DMS 273 (cell line): ENCODE measurements around the gene MED27.
A peak's percentile ranks its signal among the peaks of the same experiment; 100 is the strongest.

Source experiments
- DNase-seq: peaks from one replicate; lab custom pipeline; 2025; ENCODE audit not compliant: unreplicated experiment; lab: John Stamatoyannopoulos, UW

The MED27 gene

DNA sequence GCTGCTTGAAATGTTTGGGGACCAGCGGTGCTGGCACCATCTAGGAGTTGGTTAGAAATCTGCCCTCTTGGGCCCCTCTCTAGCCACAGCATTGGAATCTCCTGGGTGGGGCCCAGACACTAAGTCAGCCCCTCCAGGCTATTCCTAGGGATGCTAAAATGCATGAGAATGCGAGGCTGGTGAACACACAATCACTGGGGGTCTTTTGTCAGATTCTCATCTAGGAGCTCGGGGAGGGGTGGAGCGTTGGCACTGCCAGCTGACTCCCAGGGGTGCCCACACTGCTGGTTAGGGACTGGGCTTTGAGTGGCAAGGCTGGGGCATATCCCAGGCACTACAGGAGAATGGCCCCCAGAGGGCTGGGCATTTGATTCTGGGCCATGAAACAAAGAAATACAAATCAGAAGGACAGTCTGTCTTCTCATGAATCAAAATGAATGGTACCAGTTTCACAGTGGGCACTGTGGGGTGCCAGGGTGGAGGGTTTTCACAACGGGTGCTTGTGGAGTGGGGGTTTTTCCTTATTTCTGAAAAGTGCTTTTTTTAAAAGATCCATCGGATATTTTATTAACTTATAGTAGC lies 212.0 kb downstream of the MED27 start:
- no peak for DNase-seq

DNA sequence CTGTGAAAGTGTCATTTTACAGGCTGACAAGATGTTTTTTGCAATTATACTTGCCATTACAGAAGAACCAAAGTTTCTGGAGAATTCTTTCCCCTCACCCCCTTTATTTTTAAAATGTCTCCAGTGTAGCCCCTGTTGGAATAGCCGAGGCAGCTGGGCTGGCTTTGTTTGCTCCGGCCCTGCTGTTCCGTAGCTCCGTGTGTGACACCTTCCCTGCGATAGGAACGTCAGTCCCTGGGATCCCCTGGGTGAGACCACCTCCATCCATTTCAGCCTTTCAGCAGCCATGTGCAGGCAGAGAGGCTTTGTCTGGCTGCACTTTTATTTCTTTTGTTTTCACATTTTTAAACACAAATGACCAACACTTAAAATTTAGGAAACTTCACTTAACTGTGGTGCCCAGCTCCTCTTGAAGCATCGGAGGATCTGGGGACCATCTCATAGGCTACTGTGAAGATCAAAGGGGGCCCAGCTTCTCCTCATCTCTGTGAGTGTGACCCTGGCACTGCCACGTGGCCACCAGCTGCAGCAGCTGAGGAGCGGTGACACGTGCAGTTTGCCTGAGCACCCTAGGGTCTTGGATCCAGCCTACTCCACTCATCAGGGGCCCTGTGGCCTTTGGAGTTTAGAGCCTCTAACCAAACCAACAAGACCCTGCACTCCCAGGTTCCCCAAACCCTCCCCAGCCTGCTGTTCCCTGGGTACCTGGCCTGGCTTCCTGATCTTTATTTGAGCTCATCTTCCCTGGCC lies 214.0 kb downstream of the MED27 start:
- DNase-seq: no peak

DNA sequence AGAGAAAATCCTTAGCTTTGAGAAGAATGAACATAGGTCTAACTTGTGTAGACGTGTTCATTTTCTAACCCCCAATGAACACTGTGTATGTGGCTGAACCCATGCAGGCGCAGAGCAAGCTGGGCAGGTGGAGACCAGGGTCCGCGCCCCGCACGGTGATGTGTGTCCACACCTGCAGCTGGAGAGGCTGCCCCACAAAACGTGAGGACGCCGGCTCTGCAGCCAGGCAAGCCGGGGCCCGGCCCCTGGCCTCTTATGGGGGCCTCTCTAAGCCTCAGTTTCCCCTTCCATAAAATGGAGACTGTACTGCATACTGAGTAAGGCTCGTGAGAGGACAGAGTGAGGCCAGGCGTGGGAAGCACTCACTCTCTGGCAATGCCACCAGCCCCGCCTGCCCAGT lies 215.1 kb downstream of the MED27 start:
- DNase-seq: no peak

DNA sequence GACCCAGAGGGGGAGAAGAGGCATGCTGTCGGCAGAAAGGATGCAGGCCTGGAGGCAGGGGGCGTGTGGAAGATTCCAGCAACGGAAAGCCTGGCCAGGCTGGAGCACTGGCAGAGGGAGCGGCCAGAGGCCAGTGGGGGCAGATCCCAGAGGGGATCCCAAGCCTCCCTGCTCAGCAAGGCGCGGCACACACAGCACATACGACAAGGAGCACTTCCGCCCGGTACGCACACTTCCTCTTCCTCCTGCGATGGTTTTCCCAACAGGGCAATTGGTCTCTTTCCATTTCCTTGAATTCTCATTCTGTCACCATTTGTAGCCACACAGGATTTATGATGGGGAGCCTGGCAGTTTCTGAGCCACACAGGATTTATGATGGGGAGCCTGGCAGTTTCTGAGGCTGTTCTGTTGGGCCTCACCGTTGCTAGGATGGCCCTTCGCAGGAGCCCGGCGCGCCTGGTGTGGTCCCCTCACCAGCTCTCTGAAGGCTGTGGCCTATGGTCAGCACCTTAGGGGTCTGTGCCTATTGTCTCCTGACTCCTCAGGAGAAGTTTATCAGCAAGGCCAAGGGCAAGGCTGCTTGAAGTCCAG lies 216.3 kb downstream of the MED27 start:
- no peak for DNase-seq

DNA sequence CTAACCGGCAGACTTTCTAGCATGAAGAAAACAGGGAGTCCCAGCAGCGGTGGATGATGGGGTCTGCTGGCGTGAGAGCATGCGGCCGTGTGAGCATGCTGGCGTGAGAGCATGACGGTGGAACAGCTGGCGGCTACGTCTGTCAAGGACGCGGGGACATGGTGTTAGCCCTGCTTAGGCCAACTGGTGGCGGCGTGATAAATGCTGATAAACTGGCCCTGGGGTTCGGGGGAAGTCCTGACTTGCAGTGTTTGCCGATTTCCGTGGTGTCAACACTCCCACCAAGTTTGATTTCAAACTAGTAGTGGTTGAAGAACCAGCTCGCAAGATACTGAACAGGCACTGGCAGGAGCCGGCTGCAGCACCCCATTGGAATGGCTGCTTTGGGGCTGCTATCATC lies 217.4 kb downstream of the MED27 start:
- no peak for DNase-seq

DNA sequence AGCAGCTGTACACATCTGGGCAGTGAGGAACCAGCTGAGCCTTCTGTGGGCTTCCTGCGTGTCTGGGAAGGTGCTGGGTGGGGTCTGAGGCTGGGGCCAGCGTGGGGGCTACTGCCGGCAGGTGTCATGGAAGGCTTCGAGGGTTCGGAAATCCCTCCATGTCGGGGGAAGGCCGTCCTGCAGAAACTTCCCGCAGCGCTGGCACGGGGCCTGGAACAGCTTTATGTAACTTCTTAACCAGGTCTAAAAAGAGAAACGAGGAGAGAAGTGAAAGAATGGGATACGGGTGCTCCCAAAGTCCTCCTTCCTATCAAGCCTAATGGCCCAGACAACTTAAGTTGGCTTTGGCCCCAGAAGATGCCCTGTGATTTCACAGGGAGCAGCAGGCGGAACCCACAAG lies 219.2 kb downstream of the MED27 start:
- no peak for DNase-seq

DNA sequence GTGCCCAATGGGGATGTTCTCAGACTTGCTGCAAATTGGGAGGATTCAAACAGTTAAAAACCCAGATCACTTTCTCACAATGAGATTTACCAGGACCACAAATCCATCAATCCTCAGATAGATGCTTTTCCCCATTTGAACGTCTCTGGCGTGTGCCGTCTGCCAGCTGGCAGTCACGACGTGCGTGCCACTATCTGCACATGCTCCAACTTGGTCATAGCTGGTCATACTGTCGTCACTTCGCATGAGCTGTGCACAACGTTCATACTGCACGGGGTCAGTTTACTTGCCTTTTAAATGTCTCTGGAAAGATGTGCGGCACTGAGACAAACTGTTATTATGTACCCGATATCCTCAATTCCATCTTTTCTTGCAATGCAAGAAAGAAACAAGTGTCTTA lies 221.5 kb downstream of the MED27 start:
- no peak for DNase-seq

DNA sequence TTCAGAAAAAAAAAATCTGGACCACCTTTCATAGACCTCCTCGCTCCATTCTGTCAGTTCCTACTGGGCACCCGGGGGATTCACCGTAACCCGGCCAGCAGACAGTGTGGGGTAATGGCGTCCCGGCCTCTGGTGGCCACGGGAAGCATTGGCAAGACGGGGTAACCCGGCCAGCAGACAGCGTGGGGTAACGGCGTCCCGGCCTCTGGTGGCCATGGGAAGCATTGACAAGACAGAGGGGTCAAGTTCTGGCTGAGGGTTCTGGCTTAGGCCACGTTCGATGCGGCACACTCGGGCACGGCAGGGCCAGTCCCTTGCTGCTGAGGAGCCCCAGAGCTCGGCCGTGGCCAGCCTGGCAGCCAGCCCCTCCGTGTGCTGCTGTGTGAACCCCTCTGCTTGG lies 223.6 kb downstream of the MED27 start:
- DNase-seq: no peak

DNA sequence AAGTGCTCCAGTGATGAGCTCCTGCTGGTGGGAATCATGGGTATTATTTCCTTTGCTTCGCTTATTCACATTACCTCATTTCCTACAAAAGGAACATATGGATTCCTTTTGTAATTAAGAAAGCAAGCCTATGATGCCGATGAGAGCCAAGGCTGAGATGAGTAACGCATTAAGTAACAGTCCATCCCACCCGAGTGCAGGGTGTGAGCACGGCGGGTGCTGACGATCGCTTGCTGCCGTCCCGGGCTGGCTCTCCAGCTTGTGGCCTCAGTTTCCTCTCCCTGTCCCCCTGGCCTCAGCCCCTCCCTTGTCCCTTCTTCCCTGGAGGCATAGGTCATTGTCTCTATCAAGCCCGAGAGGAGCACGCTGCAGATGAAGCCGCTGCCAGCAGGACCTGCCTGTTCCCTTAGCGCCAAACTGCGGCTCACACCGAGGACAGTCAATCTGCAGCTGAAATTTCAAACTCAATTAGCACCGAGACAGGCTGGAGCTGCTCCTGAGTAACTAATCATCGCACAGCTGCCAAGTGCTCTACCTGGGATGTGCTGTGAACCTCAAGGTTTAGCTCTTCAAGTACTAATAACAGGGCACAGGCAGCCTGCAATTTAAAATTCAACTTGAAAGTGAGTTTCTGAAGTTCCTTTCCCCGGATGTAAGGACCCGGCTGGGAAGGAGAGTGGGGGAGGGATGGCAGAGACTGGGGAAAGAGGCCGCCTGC lies 224.6 kb downstream of the MED27 start:
- DNase-seq: peak; percentile 47

DNA sequence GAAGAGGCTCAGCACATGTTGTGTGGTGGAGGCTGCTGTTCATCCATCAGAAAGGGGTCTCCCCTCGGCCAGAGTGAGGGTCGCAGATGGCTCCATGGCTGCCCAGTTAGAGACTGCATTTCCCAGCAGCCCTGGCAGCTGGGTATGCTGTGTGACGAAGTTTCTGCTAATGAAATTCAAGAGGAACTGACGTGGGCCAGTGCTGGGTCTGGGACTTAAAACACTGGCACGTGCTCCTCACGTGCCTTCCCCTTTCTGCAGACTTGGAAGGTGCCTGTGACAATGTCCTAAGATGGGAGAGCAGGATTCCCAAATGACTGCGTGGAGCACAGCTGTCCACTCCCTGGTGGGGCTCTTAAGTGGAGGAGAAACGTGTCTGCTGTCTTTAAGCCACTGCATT lies 225.3 kb downstream of the MED27 start:
- DNase-seq: peak; percentile 16

DNA sequence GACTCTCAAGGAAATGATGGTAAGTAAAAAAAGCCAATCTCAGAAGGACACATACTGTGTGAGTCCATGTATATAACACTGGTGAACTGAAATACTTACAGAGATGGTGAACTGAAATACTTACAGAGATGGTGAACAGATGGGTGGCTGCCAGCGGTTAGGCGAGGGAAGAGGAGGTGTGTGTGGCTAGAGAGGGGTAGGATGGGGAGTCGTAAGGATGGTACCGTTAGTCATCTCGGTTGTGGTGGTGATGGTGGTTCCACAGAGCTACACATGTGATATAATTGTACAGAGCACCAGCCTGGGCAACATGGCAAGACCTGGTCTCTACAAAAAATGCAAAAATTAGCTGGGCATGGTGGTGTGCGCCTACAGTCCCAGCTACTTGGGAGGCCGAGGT lies 226.2 kb downstream of the MED27 start:
- no peak for DNase-seq

DNA sequence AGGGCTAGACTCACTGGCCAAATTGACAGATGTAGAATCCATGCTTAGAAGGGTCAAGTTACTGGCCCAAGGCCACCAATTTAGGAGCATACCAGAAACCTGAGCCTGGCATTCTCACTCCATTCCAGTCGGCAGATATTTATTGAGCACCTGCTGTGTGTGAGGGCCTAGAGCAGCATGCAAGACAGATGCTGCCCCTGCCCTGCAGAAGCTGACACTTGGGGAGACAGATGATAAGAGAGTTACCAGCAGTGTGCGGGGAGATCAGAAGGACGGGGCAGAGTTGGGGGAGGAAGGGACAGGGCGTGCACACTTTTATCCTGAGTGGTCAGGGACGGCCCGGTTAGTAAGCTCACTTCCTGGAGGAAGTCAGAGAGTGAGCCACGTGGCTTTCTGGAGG lies 228.3 kb downstream of the MED27 start:
- peak; percentile 87 for DNase-seq

DNA sequence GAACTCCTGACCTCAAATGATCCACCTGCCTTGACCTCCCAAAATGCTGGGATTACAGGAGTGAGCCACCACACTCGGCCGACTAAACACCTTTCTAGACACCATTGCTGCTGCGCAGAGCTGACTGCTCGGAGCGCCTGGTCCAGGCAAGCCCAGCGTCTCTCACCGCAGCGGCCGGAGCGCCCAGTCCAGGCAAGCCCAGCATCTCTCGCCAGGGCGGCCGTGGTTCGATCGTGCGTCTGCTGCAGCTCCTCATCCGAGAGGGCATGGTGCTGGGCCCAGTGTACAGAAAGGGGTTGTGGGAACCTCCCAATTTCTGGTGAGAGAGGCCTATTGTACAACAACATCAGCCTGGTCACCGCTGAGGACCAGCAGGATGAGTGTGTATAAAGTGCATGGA lies 230.3 kb downstream of the MED27 start:
- DNase-seq: no peak

DNA sequence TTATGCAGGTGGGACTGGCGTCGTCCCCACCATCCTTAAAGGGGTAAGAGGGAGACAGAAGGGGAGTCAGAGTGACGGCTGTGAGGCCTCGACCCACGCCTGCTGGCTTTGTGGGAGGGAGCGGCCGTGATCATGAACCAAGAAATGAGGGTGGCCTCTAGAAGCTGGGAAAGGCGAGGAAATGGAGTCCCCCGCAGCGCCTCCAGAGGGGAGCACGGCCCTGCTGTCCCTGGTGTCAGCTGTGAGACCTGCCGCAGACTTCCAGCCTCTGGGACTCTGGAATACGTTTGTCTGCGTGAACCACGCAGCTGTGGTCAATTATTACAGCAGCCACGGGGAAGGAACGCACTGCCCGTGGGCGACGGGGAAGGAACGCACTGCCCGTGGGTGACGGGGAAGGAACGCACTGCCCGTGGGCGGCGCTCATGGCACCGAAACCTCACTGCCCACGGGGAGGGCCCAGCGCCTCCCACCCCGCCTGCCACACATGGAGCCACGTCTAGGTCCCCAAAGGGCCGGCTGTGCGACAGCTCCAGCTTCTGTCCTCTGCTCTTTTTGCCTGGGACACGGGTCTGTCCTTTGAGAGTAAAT lies 231.0 kb downstream of the MED27 start:
- DNase-seq: no peak

DNA sequence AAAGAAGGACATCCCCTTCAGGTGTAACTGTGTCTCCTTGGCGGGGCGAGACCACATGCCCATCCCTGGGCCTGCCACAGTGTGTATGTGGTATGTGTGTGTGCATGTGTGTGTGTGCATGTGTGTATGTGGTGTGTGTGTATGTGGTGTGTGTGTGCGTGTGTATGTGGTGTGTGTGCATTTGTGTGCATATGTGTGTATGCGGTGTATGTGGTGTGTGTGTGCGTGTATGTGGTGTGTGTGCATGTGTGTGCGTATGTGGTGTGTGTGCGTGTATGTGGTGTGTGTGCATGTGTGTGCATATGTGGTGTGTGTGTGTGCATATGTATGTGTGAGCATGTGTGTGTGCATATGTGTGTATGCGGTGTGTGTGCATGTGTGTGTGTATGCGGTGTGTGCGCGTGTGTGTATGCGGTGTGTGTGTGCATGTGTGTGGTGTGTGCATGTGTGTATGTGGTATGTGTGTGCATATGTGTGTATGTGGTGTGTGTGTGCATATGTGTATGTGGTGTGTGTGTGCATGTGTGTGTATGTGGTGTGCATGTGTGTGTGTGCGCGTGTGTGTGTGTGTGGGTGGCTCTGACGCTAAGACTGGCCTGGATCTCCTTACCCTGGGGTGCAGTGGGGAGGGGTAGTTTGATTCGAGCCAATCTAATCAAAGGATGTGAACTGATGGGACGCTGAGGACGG lies 231.9 kb downstream of the MED27 start:
- no peak for DNase-seq

DNA sequence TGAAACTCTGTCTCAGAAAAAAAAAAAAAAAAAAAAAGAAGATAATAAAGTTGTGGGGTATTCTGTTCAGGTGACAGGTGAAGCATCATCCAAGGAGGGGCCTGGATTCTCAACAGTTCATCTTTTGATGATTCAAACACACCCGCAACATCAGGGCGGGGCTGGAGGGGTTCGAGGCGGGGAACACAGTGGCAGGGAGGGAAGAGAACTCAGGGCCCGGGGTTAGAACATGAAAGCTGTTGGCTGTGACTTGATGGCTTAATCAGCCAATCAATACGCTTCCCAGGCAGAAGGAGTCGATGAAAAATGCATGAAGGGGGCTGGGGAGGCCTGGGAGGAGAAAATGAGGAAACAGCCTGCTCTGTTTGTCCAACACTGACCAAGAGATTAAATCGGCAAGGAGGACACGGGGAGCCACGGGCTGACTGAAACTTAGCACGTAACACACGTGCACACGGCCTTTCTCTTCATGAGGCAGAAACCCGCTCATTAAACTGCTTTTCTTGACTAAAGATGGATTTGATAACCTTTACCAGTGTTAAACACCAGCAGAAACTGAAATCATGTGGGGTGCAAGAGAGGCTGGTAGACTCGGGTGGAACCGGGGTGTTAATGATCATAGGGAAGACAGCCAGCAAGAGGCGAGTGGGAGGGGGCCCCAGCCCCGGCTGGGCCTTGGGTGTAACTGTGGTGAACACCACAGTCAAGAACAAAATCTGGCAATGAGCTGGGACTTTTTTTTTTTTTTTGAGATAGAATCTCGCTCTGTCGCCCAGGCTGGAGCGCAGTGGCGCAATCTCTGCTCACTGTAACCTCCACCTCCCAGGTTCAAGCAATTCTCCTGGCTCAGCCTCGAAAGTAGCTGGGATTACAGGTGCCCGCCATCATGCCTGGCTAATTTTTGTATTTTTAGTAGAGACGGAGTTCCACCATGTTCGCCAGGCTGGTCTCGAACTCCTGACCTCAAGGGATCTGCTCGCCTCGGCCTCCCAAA lies 234.1 kb downstream of the MED27 start:
- DNase-seq: no peak

DNA sequence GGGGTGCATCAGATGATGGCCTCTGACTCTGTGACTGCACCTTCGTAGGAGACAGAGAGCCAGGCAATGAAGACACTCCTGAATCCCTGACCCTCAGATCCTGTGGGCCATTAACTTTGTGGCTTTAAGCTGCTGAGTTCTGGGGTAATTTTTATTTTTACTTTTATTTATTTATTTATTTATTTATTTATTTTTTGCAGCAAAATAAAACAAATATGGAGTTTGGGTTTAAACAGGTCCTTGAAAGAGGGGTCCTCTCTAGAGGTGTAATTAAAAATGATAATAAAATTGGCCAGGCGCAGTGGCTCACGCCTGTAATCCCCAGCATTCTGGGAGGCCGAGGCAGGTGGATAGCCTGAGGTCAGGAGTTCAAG lies 234.9 kb downstream of the MED27 start:
- no peak for DNase-seq

DNA sequence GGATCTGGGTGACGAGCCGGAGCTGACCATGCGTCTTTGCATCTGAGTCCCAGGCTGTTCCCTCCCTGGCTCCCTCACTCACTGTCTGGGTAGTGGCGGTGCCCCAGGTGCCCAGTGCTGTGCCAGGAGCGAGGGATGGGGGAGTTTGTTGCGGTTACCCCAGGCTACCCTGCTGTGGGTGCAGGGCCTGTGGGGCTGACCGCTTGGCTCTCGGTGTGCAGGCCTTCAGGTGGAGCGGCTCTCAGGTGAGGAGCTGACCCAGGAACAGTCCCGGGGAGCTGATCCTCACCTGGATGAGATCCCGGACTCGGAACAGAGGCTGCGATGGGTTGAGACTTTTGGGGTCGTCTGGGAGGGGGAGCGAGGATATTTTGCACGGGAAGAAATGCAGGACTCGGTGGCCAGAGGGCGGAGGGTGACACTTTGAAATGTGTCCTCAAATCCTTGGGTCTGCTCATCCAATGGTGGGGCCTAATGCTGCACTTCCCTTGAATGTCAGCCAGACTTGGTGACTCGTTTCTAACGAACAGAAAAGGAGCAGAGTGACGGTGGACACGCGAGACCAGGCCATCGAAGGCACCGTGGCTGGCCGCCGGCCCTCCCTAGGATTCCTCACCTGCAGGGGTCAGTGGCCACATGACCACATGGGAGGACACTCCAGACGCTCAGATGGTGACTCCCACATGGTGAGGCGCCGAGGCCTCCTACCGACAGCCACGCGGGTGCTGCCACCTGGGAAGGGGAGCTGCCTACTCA lies 235.5 kb downstream of the MED27 start:
- DNase-seq: no peak

DNA sequence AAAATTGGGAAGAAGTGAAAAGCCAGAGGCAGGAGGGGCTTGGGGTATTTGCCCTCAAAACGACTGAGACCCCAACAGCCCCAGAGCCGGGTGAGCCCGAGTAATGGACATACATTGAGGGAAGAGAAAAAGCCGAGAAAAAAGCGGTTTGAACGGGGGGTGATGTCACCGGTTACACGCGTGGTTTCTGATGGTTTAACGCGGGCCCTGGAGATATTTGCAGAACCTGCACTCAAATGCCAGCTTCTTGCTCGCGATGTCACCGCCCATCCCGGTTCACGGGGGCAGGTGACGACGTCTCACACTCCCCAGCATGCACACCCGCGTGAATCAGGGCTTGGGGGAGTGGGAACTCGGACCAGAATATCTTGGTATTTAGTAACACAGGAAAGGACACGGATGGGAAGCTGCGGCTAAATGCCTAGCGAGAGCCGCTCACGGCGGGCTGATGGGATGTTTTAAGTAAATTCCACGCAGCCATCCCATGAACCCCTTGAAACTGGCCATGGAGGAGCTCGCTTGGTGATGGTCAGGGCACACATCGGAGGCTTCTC lies 237.8 kb downstream of the MED27 start:
- DNase-seq: no peak
